ENCODE measurements around the gene MLF2.
"Not testable (repeated sequence)": the region's sequence is repeated elsewhere in the genome, so short reads cannot be mapped to it uniquely, and the experiment has no call there.

The MLF2 gene

DNA sequence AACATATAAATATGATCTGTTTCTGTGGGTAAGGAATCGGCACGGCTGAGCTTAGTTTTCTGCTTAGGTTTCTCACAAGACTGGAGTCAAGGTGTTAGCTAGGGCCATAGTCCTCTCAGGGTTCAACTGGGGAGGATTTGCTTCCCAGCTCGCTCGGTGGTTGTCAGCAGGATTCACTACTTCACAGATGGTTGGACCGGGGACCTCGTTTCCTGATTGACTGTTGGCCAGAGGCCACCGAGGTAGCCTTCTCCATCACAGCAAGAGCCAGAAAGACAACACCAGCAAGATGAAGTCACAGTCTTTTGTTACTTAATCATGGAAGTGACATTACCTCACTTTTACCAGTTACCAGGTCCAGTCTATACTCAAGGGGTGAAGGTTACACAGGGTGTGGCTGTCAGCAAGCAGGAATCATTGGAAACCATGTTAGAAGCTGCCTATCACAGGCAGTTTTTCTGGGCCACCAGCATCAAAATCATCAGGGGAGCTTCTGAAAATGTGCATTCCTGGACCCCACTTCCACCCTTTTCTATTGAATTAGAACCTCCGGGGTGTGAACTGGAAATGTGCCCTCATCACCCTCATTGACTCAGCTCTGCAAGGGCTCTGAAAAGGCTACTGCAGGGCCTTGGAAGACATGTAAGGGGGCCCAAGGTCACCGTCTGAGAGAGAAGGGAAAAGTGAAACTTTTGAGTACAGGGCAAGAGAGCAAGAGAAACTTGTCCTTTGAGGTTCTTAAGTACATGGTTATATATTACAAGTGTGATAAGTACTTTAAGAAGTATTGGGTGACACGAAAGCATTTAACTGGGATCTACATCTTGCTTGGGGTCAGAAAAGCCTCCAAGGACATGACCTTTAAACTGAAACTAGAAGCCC, 18.2 kb downstream of the MLF2 start:
- DNase-seq (ENCODE audit: low read depth in 3 of 3): no peak

DNA sequence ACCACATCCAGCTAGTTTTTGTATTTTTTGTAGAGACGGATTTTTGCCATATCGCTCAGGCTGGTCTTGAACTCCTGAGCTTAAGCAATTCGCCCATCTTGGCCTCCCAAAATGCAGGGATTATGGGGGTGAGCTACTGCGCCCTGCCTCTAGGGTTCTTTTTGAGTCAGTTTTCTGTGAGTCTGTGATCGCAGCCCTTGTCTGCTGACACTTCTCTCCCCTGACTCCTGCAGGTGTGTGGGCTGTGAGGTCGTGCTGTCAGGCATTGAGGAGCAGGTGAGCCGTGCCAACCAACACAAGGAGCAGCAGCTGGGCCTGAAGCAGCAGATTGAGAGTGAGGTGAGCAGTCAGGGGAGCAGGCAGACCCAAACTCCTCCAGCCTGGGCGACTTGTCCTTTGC, 22.8 kb downstream of the MLF2 start:
- DNase-seq (ENCODE audit: low read depth in 3 of 3): no peak

DNA sequence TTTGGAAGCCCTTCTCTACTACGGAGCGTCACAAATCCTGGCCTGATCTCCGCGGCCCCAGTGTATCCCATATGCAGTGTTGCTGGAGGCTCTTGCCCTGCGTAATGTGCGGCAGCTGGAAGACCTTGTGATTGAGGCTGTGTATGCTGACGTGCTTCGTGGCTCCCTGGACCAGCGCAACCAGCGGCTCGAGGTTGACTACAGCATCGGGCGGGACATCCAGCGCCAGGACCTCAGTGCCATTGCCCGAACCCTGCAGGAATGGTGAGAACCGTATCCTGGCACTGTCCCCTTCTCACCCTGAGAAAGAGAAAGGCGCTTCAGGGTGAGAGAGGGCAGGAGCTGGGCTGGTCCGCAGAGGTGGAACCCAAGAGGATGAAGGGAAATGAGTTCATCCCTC, 23.8 kb downstream of the MLF2 start:
- DNase-seq (ENCODE audit: low read depth in 3 of 3): no peak

DNA sequence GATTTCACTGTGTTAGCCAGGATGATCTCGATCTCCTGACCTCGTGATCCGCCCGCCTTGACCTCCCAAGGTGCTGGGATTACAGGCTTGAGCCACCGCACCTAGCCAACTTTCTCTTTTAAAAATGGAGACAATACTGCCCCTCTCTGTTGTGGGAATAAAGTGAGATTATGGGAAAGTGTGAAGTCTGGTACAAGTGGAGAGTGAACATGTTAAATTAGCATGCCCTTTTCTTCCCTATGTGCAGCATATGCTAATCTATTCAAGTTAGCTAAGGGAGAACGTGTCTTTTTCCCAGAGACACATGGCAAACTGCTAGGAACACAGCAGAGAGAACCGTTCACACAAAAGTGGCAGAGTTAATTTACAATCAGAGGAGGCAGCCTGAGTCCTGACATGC, 27.6 kb downstream of the MLF2 start:
- DNase-seq (ENCODE audit: low read depth in 3 of 3): no peak

DNA sequence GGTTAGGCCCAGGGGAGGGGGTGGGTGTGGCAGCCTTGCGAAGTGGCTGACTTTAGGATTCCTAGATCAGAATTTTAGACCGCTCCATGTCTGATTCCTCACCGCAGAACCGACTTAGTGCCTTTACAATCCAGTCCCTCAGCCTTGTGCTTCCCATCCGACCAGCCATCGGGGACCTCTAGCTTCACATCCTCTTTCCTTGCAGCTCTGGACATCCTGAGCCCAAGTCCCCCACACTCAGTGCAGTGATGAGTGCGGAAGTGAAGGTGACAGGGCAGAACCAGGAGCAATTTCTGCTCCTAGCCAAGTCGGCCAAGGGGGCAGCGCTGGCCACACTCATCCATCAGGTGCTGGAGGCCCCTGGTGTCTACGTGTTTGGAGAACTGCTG, 28.5 kb downstream of the MLF2 start:
- no peak for DNase-seq (ENCODE audit: low read depth in 3 of 3)

DNA sequence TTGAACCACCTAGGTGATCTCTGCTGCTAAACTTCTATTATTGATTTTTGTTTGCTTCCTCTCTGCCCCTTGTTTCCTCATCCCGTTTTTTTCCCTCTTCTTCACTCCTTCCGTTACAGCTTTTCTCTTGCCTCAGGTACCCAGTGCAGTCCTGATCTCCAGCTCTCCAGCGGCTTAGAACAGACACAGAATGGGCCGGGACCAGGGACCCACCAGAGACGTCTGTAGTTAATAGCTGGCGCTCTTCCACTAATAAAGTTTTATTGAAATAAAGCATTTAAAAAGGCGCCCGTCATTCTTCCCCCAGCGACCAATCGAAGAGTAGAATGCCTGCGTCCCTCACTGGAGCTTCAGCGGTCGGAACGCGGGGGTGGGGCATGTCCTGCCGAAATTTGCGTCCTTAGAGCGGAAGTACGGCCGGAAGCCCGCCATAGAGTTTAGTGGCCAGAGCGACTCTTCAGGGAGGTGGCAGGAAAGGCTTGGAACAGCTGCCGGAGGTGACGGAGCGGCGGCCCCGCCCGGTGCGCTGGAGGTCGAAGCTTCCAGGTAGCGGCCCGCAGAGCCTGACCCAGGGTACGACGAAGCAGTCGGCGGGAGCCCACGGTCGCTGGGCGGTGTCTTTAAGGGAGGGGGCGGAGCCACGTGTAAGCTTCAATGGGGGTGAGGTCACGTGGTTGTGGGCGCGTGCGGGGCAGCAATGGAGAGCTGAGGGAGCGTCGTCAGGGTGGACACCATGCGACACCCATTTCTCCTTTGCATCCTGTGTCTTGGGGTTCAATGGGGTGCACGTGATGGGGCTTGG, 29.1 kb downstream of the MLF2 start, which contains the start of gene COPS7A:
Gene COPS7A, plus strand, starts transcription at position 440 of the 802 bp plus-strand sequence. CDS start 611 bp downstream, outside the sequence.
- DNase-seq (ENCODE audit: low read depth in 3 of 3): peak; percentile 93 to 97 (median 95)

DNA sequence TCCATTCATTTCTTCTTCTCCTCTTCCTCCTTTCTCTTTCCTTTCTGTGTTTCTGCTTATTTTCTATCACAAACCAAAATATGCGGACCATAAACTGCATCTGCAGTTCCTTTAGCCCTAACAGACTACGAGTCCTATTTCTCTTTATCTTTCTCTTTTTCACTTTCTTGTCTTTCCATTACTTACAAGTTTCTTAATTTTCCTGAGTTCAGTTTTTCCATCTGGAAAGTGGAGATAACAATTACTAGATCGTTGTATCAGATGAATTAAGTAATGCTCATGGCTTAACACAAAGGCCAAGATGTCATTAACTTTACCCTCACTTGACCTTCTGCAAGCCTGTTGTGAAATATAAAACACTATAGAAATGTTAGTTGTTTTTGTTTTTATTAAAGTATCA, 30.1 kb downstream of the MLF2 start:
- DNase-seq (ENCODE audit: low read depth in 3 of 3): no peak

DNA sequence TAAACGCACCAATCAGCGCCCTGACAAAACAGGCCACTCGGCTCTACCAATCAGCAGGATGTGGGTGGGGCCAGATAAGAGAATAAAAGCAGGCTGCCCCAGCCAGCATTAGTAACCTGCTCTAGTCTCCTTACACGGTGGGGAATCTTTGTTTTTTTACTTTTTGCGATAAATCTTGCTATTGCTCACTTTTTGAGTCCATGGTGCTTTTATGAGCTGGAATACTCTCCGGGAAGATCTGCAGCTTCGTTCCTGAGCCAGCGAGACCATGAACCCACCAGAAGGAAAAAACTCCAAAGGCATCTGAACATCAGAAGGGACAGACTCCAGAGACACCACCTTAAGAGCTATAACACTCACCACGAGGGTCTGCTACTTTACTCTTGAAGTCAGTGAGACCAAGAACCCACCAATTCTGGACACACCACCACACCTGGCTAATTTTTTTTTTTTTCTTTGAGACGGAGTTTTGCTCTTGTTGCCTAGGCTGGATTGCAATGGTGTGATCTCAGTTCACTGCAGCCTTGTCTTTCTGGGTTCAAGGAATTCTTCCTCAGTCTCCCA, 36.0 kb downstream of the MLF2 start:
- no peak for DNase-seq (ENCODE audit: low read depth in 3 of 3)

DNA sequence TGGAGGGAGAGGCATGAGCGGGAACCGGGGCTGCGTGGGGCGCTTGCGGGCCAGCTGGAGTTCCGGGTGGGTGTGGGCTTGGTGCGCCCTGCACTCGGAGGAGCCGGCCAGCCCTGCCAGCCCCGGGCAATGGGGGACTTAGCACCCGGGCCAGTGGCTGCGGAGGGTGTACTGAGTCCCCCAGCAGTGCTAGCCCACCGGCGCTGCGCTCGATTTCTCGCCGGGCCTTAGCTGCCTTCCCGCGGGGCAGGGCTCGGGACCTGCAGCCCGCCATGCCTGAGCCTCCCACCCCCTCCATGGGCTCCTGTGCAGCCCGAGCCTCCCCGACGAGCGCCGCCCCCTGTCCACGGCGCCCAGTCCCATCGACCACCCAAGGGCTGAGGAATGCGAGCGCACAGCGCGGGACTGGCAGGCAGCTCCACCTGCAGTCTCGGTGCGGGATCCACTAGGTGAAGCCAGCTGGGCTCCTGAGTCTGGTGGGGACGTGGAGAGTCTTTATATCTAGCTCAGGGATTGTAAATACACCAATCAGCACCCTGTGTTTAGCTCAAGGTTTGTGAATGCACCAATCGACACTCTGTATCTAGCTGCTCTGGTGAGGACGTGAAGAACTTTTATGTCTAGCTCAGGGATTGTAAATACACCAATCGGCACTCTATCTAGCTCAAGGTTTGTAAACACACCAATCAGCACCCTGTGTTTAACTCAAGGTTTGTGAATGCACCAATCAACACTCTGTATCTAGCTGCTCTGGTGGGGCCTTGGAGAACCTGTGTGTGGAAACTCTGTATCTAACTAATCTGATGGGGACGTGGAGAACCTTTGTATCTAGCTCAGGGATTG, 36.7 kb downstream of the MLF2 start:
- not testable (repeated sequence) for DNase-seq (ENCODE audit: low read depth in 3 of 3)

DNA sequence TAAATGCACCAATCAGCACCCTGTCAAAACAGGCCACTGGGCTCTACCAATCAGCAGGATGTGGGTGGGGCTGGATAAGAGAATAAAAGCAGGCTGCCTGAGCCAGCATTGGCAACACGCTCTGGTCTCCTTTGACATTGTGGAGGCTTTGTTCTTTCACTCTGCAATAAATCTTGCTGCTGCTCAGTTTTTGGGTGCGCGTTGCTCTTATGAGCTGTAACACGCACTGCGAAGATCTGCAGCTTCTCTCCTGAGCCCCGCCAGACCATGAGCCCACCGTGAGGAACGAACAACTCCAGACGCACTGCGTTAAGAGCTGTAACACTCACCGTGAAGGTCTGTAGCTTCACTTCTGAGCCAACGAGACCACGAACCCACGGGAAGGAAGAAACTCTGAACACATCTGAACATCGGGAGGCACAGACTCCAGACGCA, 44.0 kb downstream of the MLF2 start:
- no peak for DNase-seq (ENCODE audit: low read depth in 3 of 3)

DNA sequence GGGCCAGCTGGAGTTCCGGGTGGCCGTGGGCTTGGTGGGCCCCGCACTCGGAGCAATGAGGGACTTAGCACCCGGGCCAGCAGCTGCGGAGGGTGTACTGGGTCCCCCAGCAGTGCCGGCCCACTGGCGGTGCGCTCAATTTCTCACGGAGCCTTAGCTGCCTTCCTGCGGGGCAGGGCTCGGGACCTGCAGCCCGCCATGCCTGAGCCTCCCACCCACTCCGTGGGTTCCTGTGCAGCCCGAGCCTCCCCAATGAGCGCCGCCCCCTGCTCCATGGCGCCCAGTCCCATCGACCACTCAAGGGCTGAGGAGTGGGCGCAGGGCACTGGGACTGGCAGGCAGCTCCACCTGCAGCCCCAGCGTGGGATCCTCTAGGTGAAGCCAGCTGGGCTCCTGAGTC, 44.6 kb downstream of the MLF2 start:
- not testable (repeated sequence) for DNase-seq (ENCODE audit: low read depth in 3 of 3)

DNA sequence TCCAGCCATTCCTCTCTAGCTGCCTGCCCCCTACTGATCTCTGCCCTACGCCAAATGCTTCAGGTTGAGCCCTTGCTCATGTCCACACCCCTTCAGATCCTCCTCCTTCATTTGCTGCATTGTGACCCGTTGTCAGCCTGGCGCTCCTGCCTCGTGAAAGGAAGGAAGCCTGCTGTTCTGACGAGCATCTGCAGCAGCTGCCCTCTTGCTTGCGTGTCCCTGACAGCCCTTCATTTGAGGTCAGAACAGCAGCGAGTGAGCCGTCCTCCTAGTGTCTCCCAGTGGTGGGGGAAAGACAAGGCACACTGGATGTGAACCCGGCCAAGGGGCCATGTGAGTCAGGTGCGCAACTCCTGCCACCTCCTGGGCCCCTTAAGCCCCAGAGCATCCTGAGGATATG, 49.3 kb downstream of the MLF2 start:
- no peak for DNase-seq (ENCODE audit: low read depth in 3 of 3)

DNA sequence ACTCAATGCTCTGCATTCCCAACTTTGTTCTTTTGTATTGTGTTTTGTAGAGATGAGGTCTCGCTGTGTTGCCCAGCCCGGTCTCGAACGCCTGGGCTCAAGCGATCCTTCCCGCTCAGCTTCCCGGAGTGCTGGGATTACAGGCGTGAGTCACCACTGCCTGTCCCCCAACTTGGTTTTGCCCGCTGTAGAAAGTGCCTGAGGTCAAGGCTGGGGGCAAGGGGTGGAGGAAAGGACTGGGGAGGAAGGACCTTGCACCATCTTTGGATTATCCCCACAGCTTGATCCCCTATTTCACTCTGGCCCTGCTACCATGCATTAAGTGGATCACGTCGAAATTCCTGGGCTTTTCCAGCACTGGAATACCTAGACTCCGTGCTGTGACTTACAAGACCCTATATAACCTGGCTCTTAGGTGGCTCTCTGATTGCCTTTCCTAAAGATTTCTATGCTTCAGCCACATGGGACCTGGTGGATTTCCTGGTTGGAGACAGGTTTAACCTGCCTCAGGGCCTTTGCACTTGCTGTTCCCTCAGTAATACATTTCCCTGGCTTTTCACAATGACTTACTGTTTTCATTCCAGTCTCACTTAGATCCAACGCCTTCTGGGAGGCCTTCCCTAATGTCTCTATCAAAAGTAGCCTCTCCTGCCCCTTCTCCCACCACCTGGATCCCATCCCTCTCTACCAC, 51.7 kb downstream of the MLF2 start:
- DNase-seq (ENCODE audit: low read depth in 3 of 3): no peak

DNA sequence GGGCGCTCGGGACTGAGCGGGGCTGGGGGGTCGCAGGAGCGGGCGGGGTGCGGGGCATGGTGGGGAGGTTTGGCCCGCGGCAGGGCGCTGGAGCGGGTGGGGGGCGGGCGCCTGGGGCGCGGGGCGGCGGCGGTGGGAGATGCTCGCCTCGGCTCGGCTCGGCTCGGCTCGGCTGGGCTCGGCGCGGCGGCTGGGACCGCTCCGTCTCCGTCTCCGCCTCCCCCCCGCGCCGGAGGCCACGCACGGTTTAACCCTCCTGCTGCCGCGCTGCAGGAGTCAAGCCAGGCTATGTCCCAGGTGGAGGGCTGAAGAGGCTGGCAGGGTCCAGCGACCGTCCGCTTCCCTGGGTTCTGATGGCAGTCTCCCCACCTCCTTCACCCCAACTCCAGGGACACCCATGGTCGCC, 52.3 kb downstream of the MLF2 start, which contains the start of gene PIANP:
Gene PIANP, minus strand, starts transcription at position 170 of the 406 bp plus-strand sequence. CDS start 2,754 bp downstream, outside the sequence.
- peak in 1 of 3 donors; percentile 45 for DNase-seq (ENCODE audit: low read depth in 3 of 3)

DNA sequence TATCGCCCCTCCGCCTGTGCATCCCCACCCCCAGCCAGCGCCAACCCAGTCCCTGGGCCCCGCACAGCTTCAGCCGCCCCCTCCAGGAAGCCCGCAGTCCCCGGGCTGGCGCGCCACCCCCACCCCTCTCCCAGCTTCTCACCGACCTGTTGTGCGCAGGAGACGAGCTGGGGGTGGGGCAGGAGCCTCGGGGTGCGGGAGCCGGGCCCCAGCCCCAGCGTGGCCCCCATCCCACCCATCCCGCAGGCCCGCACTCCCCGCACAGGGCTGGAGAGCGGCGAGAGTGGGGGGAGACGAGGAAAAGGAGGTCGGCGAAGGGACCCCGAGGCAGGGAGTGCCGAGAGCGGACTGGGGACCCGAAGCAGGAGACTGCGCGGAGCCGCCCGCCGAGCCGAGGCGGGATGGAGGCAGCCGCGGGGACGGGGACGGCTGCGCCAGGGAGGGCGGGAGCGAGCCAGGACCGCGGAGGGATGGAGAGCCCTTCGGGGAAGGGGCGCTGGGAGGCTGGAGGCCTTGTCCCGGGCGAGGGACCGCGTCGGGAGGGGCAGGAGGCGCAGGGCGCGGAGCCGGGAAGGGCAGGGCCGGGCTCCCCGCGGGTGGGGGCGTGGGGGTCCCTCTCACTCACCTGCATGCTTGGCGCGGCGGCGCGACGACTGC, 52.8 kb downstream of the MLF2 start:
- peak in 1 of 3 donors; percentile 27 for DNase-seq (ENCODE audit: low read depth in 3 of 3)

DNA sequence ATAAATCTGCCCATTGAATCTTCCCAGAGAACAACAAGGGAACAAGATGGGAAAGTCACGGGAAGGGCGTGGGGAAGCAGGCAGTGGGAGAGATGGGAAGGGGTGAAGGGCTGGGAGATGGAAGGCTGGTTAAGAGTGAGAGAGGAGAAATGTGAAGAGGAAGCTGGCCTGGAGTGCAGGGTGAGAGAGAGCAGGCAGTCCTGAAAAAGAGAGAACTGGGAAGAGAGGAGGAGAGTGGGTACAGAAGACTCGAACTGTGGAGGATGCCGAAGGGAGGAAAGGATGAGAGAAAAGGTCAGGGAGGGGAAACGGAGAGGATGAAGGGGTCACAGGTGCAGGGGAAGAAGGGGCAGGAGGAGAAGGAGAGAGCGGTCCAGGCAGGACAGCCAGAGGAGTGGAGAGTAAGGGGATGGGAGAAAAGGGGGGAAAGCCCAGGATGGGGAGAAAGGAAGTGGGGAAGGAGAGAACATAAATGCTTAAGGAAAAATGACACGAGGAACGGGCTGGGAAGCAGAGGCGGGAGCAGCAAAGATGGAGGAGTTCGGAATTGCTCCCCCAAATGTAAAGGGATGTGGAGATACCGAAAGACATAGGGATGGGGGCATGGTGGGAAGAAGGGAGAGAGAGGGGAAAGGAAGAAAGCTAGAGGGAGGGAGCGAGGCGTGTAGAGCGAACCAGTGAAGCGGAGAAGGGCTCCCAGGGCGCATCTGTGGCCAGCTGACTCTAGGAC, 53.5 kb downstream of the MLF2 start:
- DNase-seq (ENCODE audit: low read depth in 3 of 3): no peak

DNA sequence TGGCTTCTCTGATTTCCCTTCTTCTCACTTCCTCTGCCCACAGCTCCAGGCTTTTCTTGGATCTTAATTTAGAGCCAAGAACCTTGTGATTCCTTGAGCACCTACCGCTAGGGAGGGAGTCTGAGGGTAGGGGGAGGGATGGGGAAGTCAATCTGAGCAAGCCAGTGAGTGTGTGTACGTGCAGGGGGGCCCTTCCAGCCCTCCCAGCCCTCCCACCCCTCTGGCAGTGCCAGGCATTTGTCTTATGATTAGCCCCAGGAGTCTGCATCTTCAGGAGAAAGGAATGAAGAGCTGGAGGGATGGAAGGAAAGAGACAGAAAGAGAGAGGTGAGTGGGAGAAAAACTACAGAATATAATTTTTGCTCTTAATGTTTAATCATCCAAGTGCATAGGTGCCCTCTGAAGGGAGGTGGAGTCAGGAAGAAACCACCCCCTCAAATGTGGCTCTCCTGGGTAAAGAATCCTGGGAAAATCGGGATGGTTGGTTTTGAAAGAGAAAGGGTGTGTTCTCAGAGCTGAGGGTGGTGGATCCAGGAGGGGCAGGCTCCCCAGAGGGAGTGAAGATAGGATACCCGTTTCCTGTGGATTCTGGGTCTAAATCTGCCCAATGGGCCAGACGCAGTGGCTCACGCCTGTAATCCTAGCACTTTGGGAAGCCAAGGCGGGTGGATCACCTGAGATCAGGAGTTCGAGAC, 54.4 kb downstream of the MLF2 start:
- no peak for DNase-seq (ENCODE audit: low read depth in 3 of 3)
